Lower leg skin (tissue), 4 donors: Measurements from ENCODE around the gene C8B. TPM values are rescaled to one million over a fixed set of nuclear protein-coding genes. Genes with fewer than 3 reads are reported as not detected.

Experiments
- DNase-seq, 2 donors: peaks; one replicate each; pipeline ENCODE4 v3.0.0-alpha.2; 2019; ENCODE audit warnings: low spot score in 2 of 2
- H3K4me3 ChIP-seq: fragments of 200-600 bp; sonication (generic); 2 replicates; pipeline ENCODE4 v1.5.1; 2017; ENCODE audit warnings: mild to moderate bottlenecking, low read depth; ENCODE audit not compliant: poor library complexity, severe bottlenecking
- POLR2A ChIP-seq, 2 donors: fragments of 450-650 bp; IDR thresholded peaks; one replicate each; pipeline ENCODE4 v1.6.1; 2016 to 2017; ENCODE audit warnings: antibody characterized with exemption in 2 of 2, mild to moderate bottlenecking in 1 of 2, moderate library complexity in 1 of 2
- WGBS, 2 donors: methylation state at CpG; one replicate each; pipeline ENCODE4 v1.1.5; 2018; 5-methylcytosine and 5-hydroxymethylcytosine counted together
- intact Hi-C: fragments of 100-400 bp; cut with DNase I; formaldehyde crosslinking; loops from one replicate; pipeline ENCODE4 v1.15.0; 2023; ENCODE audit warnings: low total_unique reads
- total RNA-seq, 4 donors: library from RNA; depleted of rRNA; stranded (reverse); fragments of >200 nt; gene quantifications; one replicate each; pipeline ENCODE4 v1.1.0, GENCODE V29; 2016
- TF ChIP-seq, protein P1 (sequence below), 3 donors: fragments of 450-650 bp; IDR thresholded peaks; one replicate each; pipeline ENCODE4 v1.5.1; 2016; ENCODE audit warnings: antibody characterized with exemption in 3 of 3, mild to moderate bottlenecking in 3 of 3, moderate library complexity in 2 of 3

C8B gene
- total RNA-seq, 4 donors from 2014 or later = not detected

DNA sequence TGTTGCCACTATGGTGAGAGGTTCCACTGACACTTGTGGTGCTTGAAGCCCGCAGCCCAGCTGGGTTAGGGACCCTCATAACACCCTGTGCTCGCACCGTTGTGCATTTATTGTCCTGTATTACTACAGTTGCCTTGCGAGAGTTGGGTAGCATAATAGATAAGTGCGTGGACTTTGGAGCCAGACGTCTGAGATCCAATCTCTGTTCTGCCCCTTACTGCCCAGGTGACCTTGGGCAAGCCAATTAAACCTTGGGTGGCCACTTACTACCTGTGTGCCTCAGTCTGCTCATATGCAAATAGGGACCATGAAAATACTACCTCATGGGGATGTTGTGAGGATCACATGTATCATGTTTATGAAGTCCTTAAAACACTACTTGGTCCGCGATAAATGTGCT lies 13.3 kb downstream of the C8B start:
- no peak for DNase-seq
- no peak for TF ChIP-seq POLR2A (IDR thresholded peaks at IDR 0.05)
- TF ChIP-seq, protein P1, sequence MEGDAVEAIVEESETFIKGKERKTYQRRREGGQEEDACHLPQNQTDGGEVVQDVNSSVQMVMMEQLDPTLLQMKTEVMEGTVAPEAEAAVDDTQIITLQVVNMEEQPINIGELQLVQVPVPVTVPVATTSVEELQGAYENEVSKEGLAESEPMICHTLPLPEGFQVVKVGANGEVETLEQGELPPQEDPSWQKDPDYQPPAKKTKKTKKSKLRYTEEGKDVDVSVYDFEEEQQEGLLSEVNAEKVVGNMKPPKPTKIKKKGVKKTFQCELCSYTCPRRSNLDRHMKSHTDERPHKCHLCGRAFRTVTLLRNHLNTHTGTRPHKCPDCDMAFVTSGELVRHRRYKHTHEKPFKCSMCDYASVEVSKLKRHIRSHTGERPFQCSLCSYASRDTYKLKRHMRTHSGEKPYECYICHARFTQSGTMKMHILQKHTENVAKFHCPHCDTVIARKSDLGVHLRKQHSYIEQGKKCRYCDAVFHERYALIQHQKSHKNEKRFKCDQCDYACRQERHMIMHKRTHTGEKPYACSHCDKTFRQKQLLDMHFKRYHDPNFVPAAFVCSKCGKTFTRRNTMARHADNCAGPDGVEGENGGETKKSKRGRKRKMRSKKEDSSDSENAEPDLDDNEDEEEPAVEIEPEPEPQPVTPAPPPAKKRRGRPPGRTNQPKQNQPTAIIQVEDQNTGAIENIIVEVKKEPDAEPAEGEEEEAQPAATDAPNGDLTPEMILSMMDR (IDR thresholded peaks at IDR 0.05) = no peak
- WGBS, 2 donors = 86 to 88% methylated on average over 8 of the region's 8 CpGs
- intact Hi-C loops = no loop called here
- H3K4me3 ChIP-seq = no peak overlapping the region

DNA sequence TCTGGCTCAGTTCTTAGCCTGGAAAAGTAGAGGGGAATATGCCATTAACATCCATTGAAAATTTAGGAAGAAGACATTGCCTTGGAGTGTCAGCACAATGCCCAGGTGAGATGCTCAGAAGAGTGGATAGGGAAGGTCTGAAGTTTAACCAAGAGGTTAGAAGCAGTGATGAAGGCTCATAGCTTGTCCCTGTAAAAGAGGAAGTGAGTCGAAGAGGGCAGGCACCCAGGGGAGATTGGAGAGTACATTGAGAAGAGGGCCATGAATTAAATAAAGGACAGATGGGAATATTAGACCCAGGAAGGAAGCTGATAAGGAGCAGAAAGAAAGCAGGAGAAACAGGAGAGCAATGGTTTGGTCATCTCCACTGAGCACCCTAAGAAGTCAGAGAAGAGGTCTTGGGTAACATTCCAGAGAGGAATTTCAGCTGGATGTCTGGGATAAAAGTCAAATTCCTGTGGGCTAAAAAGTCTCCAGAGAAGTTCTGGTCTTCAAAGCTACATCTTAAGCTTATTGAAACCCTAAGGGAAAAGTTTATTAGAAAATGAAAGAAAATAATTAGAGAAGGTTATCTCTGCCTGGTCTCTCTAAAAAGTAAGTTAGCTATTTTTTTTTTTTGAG lies 17.3 kb downstream of the C8B start:
- DNase-seq = no peak
- 58 to 59% methylated on average over 1 of the region's 1 CpG for WGBS, 2 donors
- intact Hi-C loops = no loop called here
- no peak overlapping the region for H3K4me3 ChIP-seq
- no peak for TF ChIP-seq POLR2A (IDR thresholded peaks at IDR 0.05)
- TF ChIP-seq, protein P1 (IDR thresholded peaks at IDR 0.05) = no peak

DNA sequence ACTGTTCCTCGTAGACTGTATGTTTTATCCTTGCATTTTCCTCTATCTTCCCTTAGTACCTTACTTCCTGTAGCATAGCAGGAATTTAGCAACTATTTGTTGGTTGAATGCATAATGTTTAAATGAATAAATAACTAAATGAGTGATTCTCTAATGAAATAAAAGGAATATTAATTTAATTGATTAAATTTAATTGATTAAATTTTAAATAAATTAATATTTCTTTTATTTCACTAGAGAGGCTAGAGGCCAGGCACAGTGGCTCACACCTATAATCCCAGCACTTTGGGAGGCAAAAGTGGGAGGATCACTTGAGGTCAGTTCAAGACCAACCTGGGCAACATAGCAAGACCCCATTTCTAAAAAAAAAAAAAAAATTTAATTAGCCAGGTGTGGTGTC lies 25.8 kb downstream of the C8B start:
- intact Hi-C loops = no loop called here
- no peak overlapping the region for H3K4me3 ChIP-seq
- no peak for DNase-seq
- TF ChIP-seq, protein P1 (IDR thresholded peaks at IDR 0.05) = no peak
- TF ChIP-seq POLR2A (IDR thresholded peaks at IDR 0.05) = no peak
- 2 to 52% methylated on average over 1 of the region's 1 CpG for WGBS, 2 donors

DNA sequence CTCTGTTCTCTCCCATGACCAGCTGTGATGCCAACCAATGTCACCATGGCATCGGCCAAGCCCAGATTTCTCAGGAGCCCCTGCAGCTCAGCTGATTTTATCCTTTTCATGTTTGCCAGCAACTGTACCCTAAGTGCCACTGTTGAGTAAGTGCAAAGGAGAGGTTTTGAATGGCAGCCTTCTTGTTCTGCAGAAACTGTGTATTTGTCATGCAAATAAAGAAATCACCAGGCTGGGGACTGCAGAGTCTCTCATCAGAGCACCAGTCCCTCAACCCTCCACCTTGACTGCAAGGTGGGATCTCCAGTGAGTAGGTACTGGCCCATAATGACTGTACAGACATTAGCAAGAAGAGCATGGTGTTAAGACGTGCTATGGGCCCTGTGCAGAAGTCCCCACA lies 26.6 kb downstream of the C8B start:
- H3K4me3 ChIP-seq = no peak overlapping the region
- TF ChIP-seq, protein P1 (IDR thresholded peaks at IDR 0.05) = no peak
- no peak for TF ChIP-seq POLR2A (IDR thresholded peaks at IDR 0.05)
- WGBS, 2 donors = 87 to 88% methylated on average over 2 of the region's 2 CpGs
- DNase-seq = no peak
- intact Hi-C loops = no loop called here

DNA sequence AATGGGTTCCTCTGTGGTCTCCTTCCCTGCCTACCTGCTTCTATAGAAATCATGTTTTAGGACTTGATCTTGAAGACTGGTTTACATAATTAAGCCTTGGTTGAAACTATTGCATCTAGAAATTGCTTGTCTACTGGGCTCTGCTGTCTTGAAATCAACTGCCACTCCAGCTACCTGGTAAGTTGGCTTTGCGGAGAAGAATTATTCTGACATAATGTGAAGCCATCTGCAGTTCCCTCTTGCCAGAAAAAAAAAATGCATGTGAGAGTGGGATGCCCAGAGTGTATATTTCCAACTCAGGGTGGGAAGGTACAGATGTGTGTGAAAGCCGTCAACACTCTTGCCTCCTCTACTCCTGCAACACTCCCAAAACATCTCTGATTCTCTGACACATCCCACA lies 27.2 kb downstream of the C8B start:
- WGBS, 2 donors = 94 to 95% methylated on average over 2 of the region's 2 CpGs
- no peak for DNase-seq
- intact Hi-C loops = no loop called here
- no peak overlapping the region for H3K4me3 ChIP-seq
- TF ChIP-seq, protein P1 (IDR thresholded peaks at IDR 0.05) = no peak
- TF ChIP-seq POLR2A (IDR thresholded peaks at IDR 0.05) = no peak
